Retinal pigment epithelial cell (primary cell): ENCODE measurements around the gene EXOC4.

Experiments used
- DNase-seq: peaks from one replicate; pipeline ENCODE4 v3.0.0-alpha.2; 2010; ENCODE audit warnings: low read depth
- H3K4me3 ChIP-seq: 2 replicates; pipeline ENCODE4 v1.5.1; 2011; ENCODE audit warnings: mild to moderate bottlenecking, low read length, control low read depth, moderate library complexity
- TF ChIP-seq, protein P1 (sequence below): conservative IDR thresholded peaks from 2 replicates; pipeline ENCODE4 v1.5.1; 2011; ENCODE audit warnings: low read depth, low read length, control low read depth, inconsistent platforms

The EXOC4 gene

GRCh38 chr7:133547981-133548380 lies 295.1 kb downstream of the EXOC4 start:
- no peak overlapping the region for H3K4me3 ChIP-seq

DNA sequence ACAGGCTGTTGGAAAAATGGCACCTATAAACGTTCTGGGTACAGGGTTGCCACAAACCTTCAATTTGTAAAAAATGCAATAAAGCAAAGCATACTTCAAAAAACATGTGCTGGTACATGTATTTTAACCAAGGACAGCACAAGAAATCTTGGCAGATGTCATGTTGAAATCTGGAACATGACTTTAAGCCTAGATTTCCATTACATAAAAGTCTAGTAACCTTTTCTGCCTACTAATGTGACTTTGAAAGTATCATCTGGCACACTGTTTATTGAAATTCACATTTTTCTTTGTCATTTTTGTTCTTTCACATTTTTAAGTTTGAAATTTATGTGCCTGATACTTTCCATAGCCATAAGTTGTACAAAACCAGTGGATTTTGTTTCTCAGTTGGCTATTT lies 296.8 kb downstream of the EXOC4 start:
- TF ChIP-seq, protein P1, sequence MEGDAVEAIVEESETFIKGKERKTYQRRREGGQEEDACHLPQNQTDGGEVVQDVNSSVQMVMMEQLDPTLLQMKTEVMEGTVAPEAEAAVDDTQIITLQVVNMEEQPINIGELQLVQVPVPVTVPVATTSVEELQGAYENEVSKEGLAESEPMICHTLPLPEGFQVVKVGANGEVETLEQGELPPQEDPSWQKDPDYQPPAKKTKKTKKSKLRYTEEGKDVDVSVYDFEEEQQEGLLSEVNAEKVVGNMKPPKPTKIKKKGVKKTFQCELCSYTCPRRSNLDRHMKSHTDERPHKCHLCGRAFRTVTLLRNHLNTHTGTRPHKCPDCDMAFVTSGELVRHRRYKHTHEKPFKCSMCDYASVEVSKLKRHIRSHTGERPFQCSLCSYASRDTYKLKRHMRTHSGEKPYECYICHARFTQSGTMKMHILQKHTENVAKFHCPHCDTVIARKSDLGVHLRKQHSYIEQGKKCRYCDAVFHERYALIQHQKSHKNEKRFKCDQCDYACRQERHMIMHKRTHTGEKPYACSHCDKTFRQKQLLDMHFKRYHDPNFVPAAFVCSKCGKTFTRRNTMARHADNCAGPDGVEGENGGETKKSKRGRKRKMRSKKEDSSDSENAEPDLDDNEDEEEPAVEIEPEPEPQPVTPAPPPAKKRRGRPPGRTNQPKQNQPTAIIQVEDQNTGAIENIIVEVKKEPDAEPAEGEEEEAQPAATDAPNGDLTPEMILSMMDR: no peak
- H3K4me3 ChIP-seq: no peak overlapping the region
- DNase-seq: no peak

More at GRCh38 chr7:133547981-133548380, 295.1 kb downstream of the EXOC4 start:
- DNase-seq: no peak
- TF ChIP-seq, protein P1: no peak

- H3K4me3 ChIP-seq: no peak overlapping the region
- DNase-seq: no peak
- TF ChIP-seq, protein P1: no peak
Measured at GRCh38 chr7:133550145-133550544, 297.3 kb downstream of the EXOC4 start.

GRCh38 chr7:133550811-133551210 lies 297.9 kb downstream of the EXOC4 start:
- DNase-seq: no peak
- no peak overlapping the region for H3K4me3 ChIP-seq
- TF ChIP-seq, protein P1: no peak

DNA sequence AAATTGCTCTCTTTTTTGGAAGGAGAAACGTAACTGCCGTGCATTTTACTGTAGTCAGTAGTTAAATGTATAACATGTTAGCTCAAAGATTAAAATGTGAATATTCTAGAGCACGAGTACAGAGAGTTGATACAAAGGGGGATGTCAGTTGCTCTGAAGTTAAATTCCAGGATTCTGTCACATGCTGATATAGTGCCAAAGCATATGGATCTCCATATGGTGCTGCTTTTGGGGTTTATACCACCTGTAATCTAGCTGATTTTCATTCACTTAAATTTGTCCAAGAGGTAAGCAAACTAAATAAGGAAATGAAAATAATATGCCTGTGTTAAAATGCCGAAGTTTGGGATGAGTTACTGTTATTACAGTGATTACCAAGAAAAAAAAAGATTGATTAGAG lies 298.6 kb downstream of the EXOC4 start:
- TF ChIP-seq, protein P1: no peak
- DNase-seq: no peak

DNA sequence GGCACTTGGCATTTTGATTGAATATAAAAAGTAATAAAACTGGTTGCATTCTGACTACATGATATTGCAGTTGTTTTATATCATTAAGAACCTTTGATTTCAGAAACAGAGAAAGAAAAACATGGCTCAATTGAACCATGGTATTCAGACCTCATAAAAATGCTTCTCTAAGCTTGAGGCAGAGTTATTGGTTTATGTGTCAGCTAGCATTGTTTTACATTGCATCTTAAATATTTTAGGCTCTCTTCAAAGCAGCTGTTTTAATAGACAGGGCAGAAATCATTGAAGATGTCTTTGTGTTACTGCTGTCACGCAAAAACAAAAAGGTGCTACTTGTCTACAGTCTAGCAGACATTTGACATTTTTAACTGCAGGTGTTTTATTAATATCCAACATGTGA lies 299.2 kb downstream of the EXOC4 start:
- TF ChIP-seq, protein P1: no peak
- no peak for DNase-seq
- no peak overlapping the region for H3K4me3 ChIP-seq

More for the DNA sequence above, 298.6 kb downstream of the EXOC4 start:
- no peak overlapping the region for H3K4me3 ChIP-seq

DNA sequence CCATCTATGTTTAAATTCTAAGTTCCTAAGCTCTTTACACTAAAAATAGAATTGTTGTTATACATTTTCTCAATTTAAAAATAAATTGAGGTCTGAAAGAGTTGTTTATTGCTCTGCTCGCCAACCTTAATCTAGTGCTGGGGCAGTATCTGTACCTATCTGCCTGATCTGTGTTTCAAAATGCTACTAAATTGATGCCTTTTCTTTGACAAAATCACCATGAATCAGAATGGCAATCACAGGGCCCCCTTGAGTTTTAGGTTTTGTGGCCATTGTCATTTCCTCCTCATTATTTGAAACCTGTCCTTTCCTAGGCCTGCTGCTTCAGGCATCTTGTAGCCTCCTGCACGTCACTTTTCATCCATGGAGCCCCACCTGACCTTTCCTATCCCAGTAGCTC lies 301.5 kb downstream of the EXOC4 start:
- TF ChIP-seq, protein P1: no peak
- no peak for DNase-seq
- H3K4me3 ChIP-seq: no peak overlapping the region
